Measurements from ENCODE around the gene PRKACA.

- TF ChIP-seq ELK1 (IDR thresholded peaks at IDR 0.05; ENCODE audit: low read depth, low read length) (no peak), SIN3A (IDR thresholded peaks at IDR 0.05; ENCODE audit: low read depth, low read length) (no peak), ZNF274 (IDR thresholded peaks at IDR 0.05; ENCODE audit: insufficient read depth, insufficient read length) (no peak), CTCF (IDR thresholded peaks at IDR 0.05 in 2 of 3, conservative IDR thresholded peaks at IDR 0.05 in 1 of 3; ENCODE audit: control insufficient read depth in 2 of 3, extremely low read depth in 1 of 3, insufficient read depth in 1 of 3, low read depth in 3 of 3, low read length in 3 of 3) (0 out of 6 replicates have a peak, but pooled peaks of 1 of the 3 experiments have one; percentile 2), POLR2AphosphoS5 (IDR thresholded peaks at IDR 0.05; ENCODE audit: low read length) (no peak), CHD2 (IDR thresholded peaks at IDR 0.05; ENCODE audit: borderline replicate concordance, low read depth, low read length) (no peak), BRCA1 (IDR thresholded peaks at IDR 0.05; ENCODE audit: low read depth, low read length) (no peak)
Observed at GRCh38 chr19:14089412-14089661, 28.2 kb downstream of the PRKACA start.

All from GM12878 (cell line).